SK-N-MC (cell line): ENCODE results near the gene CFAP46.

Source experiments
- DNase-seq: peaks from one replicate; pipeline ENCODE4 v3.0.0-alpha.2; 2011; ENCODE audit warnings: low read depth, low spot score
- H3K27ac ChIP-seq: fragments of 200-600 bp; sonication (generic); 2 replicates; pipeline ENCODE4 v1.5.1; 2016; ENCODE audit warnings: mixed run types
- H3K36me3 ChIP-seq: fragments of 200-600 bp; sonication (generic); 2 replicates; pipeline ENCODE4 v1.6.1; 2017; ENCODE audit warnings: antibody characterized with exemption, low read length, mixed read lengths; ENCODE audit not compliant: insufficient read depth
- H3K4me3 ChIP-seq: fragments of 200-600 bp; sonication (generic); 2 replicates; pipeline ENCODE4 v1.5.1; 2016
- H3K9ac ChIP-seq: fragments of 200-600 bp; sonication (generic); 2 replicates; pipeline ENCODE4 v1.8.0; 2017; ENCODE audit warnings: mixed run types, mixed read lengths; ENCODE audit not compliant: insufficient read length
- H3K9me3 ChIP-seq: fragments of 200-600 bp; sonication (generic); 2 replicates; pipeline ENCODE4 v1.6.1; 2017; ENCODE audit warnings: low read depth, mild to moderate bottlenecking, antibody characterized with exemption, low read length, moderate library complexity, mixed read lengths
- EZH2 ChIP-seq: fragments of 200-600 bp; sonication (generic); IDR thresholded peaks from one replicate; pipeline ENCODE4 v1.6.1; 2017; ENCODE audit warnings: antibody characterized with exemption
- FOXP2 ChIP-seq: optimal IDR thresholded peaks from 2 replicates; pipeline ENCODE3; 2011; ENCODE audit warnings: mild to moderate bottlenecking, moderate library complexity; ENCODE audit not compliant: insufficient read depth; ENCODE audit errors: extremely low read length, control extremely low read depth
- POLR2AphosphoS5 ChIP-seq: IDR thresholded peaks from 2 replicates; pipeline ENCODE4 v1.6.1; 2012; ENCODE audit warnings: mild to moderate bottlenecking, low read depth, low read length, borderline replicate concordance

CFAP46 gene

DNA sequence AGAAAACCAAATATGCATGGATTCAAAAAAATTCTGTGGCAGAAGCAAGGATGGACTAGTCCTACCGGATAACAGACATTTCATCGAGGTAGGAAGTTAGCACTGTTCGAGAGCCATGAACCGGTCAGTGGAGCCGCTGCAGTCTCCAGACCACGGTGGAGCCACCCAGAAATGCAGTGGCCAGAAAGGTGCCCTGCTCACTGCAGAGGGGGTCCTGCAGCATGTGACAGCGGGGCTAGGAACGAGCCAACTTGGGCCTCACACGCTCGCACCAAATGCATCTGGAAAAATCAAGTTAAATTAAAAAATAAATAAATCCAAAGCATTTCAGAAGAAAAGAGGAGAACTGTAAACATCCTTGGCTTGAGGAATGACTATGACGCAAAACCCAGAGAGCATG is 13.1 kb upstream of the CFAP46 start:
- TF ChIP-seq POLR2AphosphoS5 (no peak), FOXP2 (no peak), EZH2 (no peak)
- H3K27ac ChIP-seq, result no peak overlapping the region
- no peak for DNase-seq

DNA sequence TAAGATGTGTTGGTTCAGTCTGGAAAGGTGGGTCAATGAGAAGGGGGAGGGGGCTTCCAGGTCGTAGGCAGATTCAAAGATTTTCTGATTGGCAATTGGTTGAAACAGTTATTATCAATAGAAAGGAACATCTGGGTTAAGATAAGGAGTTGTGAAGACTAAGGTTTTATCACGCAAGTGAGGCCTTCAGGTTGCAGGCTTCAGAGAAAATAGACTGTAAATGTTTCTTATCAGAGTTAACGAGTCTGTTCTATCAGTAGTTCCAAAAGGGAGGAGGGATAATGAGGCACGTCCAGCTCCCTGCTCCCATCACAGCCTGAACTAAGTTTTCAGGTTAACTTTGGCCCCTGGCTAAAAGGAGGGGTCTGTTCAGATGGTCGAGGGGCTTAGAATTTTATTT is 11.1 kb upstream of the CFAP46 start:
- TF ChIP-seq FOXP2 (no peak), POLR2AphosphoS5 (no peak), EZH2 (no peak)
- Histone ChIP-seq H3K27ac (no peak overlapping the region), H3K36me3 (no peaks in the 10 kb centered on the region), H3K9me3 (no peaks in the 10 kb centered on the region), H3K4me3 (no peak overlapping the region), H3K9ac (no peak overlapping the region)
- DNase-seq, result no peak

More for the DNA sequence above, 13.1 kb upstream of the CFAP46 start:
- Histone ChIP-seq H3K9ac (no peak overlapping the region), H3K36me3 (no peaks in the 10 kb centered on the region), H3K4me3 (no peak overlapping the region), H3K9me3 (no peaks in the 10 kb centered on the region)

DNA sequence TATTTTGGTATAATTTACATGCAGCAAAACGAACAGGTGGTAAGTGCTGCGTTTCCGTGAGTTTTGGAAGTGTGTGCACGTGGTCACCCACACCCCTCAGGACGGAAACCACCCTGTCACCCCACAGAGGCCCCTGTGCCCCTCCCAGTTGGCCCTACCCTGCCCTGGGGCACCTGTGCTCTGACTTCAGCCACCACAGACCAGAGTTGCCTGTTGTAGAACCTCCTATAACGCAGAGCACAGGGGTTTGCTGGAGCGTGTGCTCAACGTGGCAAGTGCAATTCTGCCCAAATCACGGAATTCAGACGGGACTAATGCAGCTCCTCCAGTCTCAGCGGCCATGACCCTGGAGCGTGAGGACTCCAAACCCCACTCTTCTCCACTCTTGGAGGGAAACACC is 9.6 kb upstream of the CFAP46 start:
- TF ChIP-seq POLR2AphosphoS5 (no peak), EZH2 (no peak), FOXP2 (no peak)
- Histone ChIP-seq H3K27ac (no peak overlapping the region), H3K9ac (no peak overlapping the region), H3K4me3 (no peak overlapping the region), H3K9me3 (no peaks in the 10 kb centered on the region), H3K36me3 (no peaks in the 10 kb centered on the region)
- DNase-seq, result no peak

DNA sequence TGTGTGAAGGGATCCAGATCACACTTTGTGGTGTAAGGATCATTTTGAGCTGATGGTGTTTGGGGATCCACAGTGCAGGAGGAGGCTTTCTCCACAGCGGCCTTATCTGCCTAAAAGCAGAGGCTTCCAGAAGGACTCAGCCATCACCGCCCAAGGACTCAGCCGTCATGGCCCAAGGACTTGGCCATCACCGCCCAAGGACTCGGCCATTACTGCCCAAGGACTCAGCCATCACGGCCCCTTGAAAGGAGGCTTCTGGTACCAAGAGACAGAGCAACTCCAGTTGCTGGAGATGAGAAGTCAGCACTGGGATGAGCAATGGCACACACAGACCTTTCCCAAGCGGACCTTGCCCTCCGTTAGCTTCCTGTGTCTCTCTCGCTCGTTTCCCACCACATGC is 6.0 kb upstream of the CFAP46 start:
- Histone ChIP-seq H3K9ac (no peak overlapping the region), H3K36me3 (no peaks in the 10 kb centered on the region), H3K4me3 (no peak overlapping the region), H3K27ac (no peak overlapping the region), H3K9me3 (no peaks in the 10 kb centered on the region)
- no peak for DNase-seq
- TF ChIP-seq EZH2 (no peak), FOXP2 (no peak)

DNA sequence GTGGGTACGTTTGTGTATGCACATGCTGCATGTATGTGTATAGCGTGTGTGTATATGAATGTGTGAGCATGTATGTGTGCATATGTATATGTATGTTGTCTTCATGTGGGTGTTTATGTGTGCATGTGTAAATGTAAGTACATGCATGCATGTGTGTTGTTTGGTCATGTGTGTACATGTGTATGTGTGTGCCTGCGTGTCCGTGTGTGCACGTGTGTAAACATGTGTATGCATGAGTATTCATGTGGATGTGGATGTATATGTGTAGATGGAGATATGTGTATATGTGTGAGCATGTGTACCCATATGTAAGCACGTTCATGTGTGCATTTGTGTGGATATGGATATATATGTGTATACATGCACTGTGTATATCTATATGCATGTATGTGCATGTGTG is 5.5 kb upstream of the CFAP46 start:
- TF ChIP-seq EZH2 (no peak), FOXP2 (no peak), POLR2AphosphoS5 (no peak)
- DNase-seq, result no peak
- Histone ChIP-seq H3K36me3 (no peaks in the 10 kb centered on the region), H3K9ac (no peak overlapping the region), H3K27ac (no peak overlapping the region), H3K4me3 (no peak overlapping the region), H3K9me3 (no peaks in the 10 kb centered on the region)

DNA sequence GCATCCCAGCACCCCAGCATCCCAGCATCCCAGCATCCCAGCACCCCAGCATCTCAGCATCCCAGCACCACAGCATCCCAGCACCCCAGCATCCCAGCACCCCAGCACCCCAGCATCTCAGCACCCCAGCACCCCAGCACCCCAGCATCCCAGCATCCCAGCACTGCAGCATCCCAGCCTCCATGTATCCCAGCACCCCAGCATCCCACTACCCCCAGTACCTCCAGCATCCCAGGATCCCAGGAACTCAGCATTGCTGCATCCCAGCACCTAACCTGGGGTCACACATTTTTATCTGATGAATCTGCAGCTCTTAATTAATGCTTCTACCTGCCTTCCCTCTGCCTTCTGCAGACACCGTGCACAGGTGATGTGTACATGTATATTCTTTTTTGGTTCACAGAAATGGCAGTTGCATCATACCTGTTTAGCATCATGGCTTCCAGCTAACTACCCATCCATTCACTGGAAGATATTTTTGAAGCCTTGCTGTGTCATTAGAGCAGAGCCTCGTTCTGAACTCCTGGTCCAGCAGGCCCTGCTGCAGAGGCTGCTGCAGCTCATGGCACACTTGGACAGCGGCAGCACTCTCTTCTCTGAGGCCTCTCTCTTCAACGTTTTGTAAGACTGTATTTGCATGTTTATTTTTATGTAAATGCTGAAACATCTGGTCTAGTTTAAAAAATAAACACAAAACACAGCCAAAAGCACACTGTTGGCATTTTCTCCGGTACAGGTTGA is 4.6 kb upstream of the CFAP46 start:
- H3K9me3 ChIP-seq, result no peaks in the 10 kb centered on the region
- H3K27ac ChIP-seq, result no peak overlapping the region
- no peak overlapping the region for H3K4me3 ChIP-seq
- TF ChIP-seq EZH2 (no peak), FOXP2 (no peak), POLR2AphosphoS5 (no peak)
- no peaks in the 10 kb centered on the region for H3K36me3 ChIP-seq
- no peak for DNase-seq
- H3K9ac ChIP-seq, result no peak overlapping the region

DNA sequence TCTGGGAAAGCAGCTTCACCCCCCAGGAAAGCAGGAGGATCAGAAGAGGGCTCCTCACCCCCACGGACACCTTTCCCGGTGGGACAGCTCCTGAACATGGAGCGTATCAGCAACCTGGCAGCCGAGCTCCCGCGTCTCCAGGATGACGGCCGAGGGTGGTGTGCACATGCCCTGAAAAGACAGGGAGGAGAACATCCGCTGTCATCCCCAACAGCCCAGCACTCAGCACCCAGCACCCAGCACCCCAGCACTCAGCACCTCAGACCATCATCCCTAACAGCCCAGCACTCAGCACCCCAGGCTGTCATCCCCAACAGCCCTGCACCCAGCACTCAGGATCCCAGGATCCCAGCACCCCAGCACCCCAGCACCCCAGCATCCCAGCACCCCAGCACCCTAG is 3.9 kb upstream of the CFAP46 start:
- no peak overlapping the region for H3K4me3 ChIP-seq
- no peak overlapping the region for H3K9ac ChIP-seq
- TF ChIP-seq FOXP2, result no peak
- TF ChIP-seq EZH2, result no peak
- TF ChIP-seq POLR2AphosphoS5, result no peak
- H3K9me3 ChIP-seq, result no peaks in the 10 kb centered on the region
- H3K27ac ChIP-seq, result no peak overlapping the region
- H3K36me3 ChIP-seq, result no peaks in the 10 kb centered on the region
- DNase-seq, result no peak

DNA sequence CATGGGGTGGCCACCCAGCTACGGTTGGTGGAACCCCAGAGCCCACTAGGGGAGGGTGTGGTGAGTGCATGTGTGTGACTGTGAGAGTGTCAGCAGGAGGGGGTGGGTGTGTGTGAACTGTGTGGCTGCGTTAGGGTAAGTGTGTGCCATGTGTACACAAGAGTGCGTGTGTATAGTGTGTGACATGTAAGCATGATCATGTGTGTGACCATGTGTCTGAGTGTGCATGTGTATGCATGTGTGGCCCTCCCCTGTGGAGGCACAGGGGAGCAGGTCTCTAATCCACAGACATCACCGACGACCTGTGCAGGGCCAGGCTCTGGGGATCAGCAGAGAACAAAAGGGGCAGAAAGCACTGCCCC is 3.5 kb upstream of the CFAP46 start:
- H3K9ac ChIP-seq, result no peak overlapping the region
- no peak for DNase-seq
- no peaks in the 10 kb centered on the region for H3K9me3 ChIP-seq
- no peak overlapping the region for H3K27ac ChIP-seq
- no peak overlapping the region for H3K4me3 ChIP-seq
- no peak for TF ChIP-seq FOXP2
- no peak for TF ChIP-seq EZH2
- TF ChIP-seq POLR2AphosphoS5, result no peak
- no peaks in the 10 kb centered on the region for H3K36me3 ChIP-seq
